ENCODE results near the gene GOLGA2. TPM values are rescaled to one million over a fixed set of nuclear protein-coding genes. Genes with fewer than 3 reads are reported as not detected.
"Not testable (repeated sequence)": the region's sequence is repeated elsewhere in the genome, so short reads cannot be mapped to it uniquely, and the experiment has no call there.

The GOLGA2 gene
- total RNA-seq, 1 experiment from 2014 or later: 51.0 TPM

GRCh38 chr9:128231638-128232527, 43.9 kb downstream of the GOLGA2 start:
- H2BK20ac ChIP-seq (ENCODE audit: low read depth, low read length, poor library complexity, severe bottlenecking): no peak overlapping the region
- TF ChIP-seq CTCF (conservative IDR thresholded peaks at IDR 0.05): no peak
- H3K79me2 ChIP-seq (ENCODE audit: insufficient read depth, low read length): no peaks in the 10 kb centered on the region
- H3K79me1 ChIP-seq (ENCODE audit: insufficient read depth, low read depth, low read length, poor library complexity, severe bottlenecking): no peaks in the 10 kb centered on the region
- no peak overlapping the region for H3K4ac ChIP-seq (ENCODE audit: low read depth, low read length)
- H3K9ac ChIP-seq (ENCODE audit: extremely low read depth, insufficient read length, low read length): no peak overlapping the region
- Mint-ChIP-seq H3K36me3 (ENCODE audit: insufficient read depth in 1 of 3, low read depth in 3 of 3) (peaks cover 3 to 19% (median 7%) of the 10 kb centered on the region in 3 experiments; a peak in 6 of 7 replicates), H3K27ac (no peak overlapping the region), H3K27me3 (ENCODE audit: low read depth) (no peaks in the 10 kb centered on the region), H3K4me1 (no peaks in the 10 kb centered on the region), H3K4me3 (no peak overlapping the region), H3K9me3 (no peaks in the 10 kb centered on the region)
- H4K91ac ChIP-seq (ENCODE audit: insufficient read length, low read depth, low read length): no peak overlapping the region
- H2AK5ac ChIP-seq (ENCODE audit: insufficient read length, low read length): no peak overlapping the region
- no peak overlapping the region for H3K18ac ChIP-seq (ENCODE audit: insufficient read length, low read depth, low read length)
- H3K27me3 ChIP-seq (ENCODE audit: insufficient read depth, low read length): no peaks in the 10 kb centered on the region
- no peak for DNase-seq
- H3T11ph ChIP-seq (ENCODE audit: low read length): no peak overlapping the region
- H4K5ac ChIP-seq (ENCODE audit: insufficient read length, low read depth, low read length): no peak overlapping the region
- no peak overlapping the region for H2BK12ac ChIP-seq (ENCODE audit: insufficient read length, low read depth, low read length)
- H3K9me3 ChIP-seq (ENCODE audit: control insufficient read depth, low read depth, low read length): no peaks in the 10 kb centered on the region
- no peak overlapping the region for H3K27ac ChIP-seq (ENCODE audit: insufficient read length, low read depth, low read length)
- no peak overlapping the region for H2AFZ ChIP-seq (ENCODE audit: low read length)
- H2BK15ac ChIP-seq (ENCODE audit: low read depth, low read length): no peak overlapping the region
- WGBS (ENCODE audit: extremely low coverage, insufficient read length, low lambda C conversion rate): no CpG with 5 or more reads among the region's 16 CpGs
- H3K14ac ChIP-seq (ENCODE audit: insufficient read depth, low read length): no peak overlapping the region
- H2BK120ac ChIP-seq (ENCODE audit: low read depth, low read length, poor library complexity, severe bottlenecking): no peak overlapping the region
- H3K56ac ChIP-seq (ENCODE audit: insufficient read length, low read depth, low read length): no peak overlapping the region
- no peaks in the 10 kb centered on the region for H4K20me1 ChIP-seq (ENCODE audit: control insufficient read depth, insufficient read depth, insufficient read length)
- no peaks in the 10 kb centered on the region for H3K4me1 ChIP-seq (ENCODE audit: insufficient read depth, low read length)
- H4K8ac ChIP-seq (replicated peaks; ENCODE audit: insufficient read length, low read depth, low read length): no peak overlapping the region
- H3K23me2 ChIP-seq (ENCODE audit: insufficient read length, low read depth, low read length, poor library complexity, severe bottlenecking): no peaks in the 10 kb centered on the region
- H3K23ac ChIP-seq (ENCODE audit: insufficient read length, low read depth, low read length): no peak overlapping the region
- H2BK5ac ChIP-seq (ENCODE audit: insufficient read length, low read length): no peak overlapping the region
- H3K4me2 ChIP-seq (ENCODE audit: insufficient read depth, insufficient read length, low read length): no peak overlapping the region

- H2BK12ac ChIP-seq (ENCODE audit: insufficient read length, low read depth, low read length); H3K4me1 Mint-ChIP-seq; DNase-seq; H4K5ac ChIP-seq (ENCODE audit: insufficient read length, low read depth, low read length); H2AK5ac ChIP-seq (ENCODE audit: insufficient read length, low read length); H4K8ac ChIP-seq (replicated peaks; ENCODE audit: insufficient read length, low read depth, low read length); H2AFZ ChIP-seq (ENCODE audit: low read length); H2BK20ac ChIP-seq (ENCODE audit: low read depth, low read length, poor library complexity, severe bottlenecking); H3K79me1 ChIP-seq (ENCODE audit: insufficient read depth, low read depth, low read length, poor library complexity, severe bottlenecking); H3K4me1 ChIP-seq (ENCODE audit: insufficient read depth, low read length); H3K27me3 Mint-ChIP-seq (ENCODE audit: low read depth); H4K20me1 ChIP-seq (ENCODE audit: control insufficient read depth, insufficient read depth, insufficient read length); H3K23me2 ChIP-seq (ENCODE audit: insufficient read length, low read depth, low read length, poor library complexity, severe bottlenecking); H2BK5ac ChIP-seq (ENCODE audit: insufficient read length, low read length); H3K9me3 Mint-ChIP-seq; H3K9ac ChIP-seq (ENCODE audit: extremely low read depth, insufficient read length, low read length); H2BK120ac ChIP-seq (ENCODE audit: low read depth, low read length, poor library complexity, severe bottlenecking); H3K18ac ChIP-seq (ENCODE audit: insufficient read length, low read depth, low read length); H3K27ac Mint-ChIP-seq; H3K27me3 ChIP-seq (ENCODE audit: insufficient read depth, low read length); H3K56ac ChIP-seq (ENCODE audit: insufficient read length, low read depth, low read length); H3T11ph ChIP-seq (ENCODE audit: low read length); H3K9me3 ChIP-seq (ENCODE audit: control insufficient read depth, low read depth, low read length); H3K14ac ChIP-seq (ENCODE audit: insufficient read depth, low read length); H3K23ac ChIP-seq (ENCODE audit: insufficient read length, low read depth, low read length); H3K4me3 Mint-ChIP-seq; H3K4ac ChIP-seq (ENCODE audit: low read depth, low read length); H4K91ac ChIP-seq (ENCODE audit: insufficient read length, low read depth, low read length); H3K79me2 ChIP-seq (ENCODE audit: insufficient read depth, low read length); H2BK15ac ChIP-seq (ENCODE audit: low read depth, low read length); H3K27ac ChIP-seq (ENCODE audit: insufficient read length, low read depth, low read length); H3K4me2 ChIP-seq (ENCODE audit: insufficient read depth, insufficient read length, low read length): not testable (repeated sequence)
- no CpG with 5 or more reads among the region's 7 CpGs for WGBS (ENCODE audit: extremely low coverage, insufficient read length, low lambda C conversion rate)
- peaks cover 2 to 17% (median 3%) of the 10 kb centered on the region in 3 experiments; a peak in 6 of 7 replicates for H3K36me3 Mint-ChIP-seq (ENCODE audit: insufficient read depth in 1 of 3, low read depth in 3 of 3)
These were observed 44.9 kb downstream of the GOLGA2 start for GRCh38 chr9:128230897-128231296.
